Measurements from ENCODE around the gene LMF1. TPM values are rescaled to one million over a fixed set of nuclear protein-coding genes. Genes with fewer than 3 reads are reported as not detected.

LMF1 gene
- total and polyA plus RNA-seq, 9 of the 15 experiments (the other 6 are each of a cell fraction or from before 2014, with no cell fraction given): 0.11 to 1.6 (median 0.55) TPM; not detected in 1

DNA sequence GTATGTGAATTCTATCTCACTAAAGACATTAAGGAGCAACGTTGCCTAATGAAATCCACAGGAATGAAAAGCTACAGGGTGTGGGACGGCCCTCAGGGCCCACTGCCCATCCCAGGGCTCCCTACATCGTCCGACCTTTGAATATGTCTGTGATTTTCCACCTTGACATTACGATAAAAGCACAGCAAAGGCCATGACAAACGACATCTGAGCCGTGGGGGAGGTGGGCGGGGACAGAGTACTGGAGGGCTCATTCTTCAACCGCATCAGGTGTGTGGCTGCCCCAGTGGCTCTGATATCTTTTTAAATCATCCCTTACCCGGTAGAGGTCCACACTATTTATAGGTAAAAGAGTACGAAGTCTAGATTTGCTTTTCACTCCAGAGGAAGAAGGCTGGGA lies 35.1 kb downstream of the LMF1 start:
- intact Hi-C loops (cut with micrococcal nuclease): no loop called here

More for the DNA sequence above, 35.1 kb downstream of the LMF1 start:
- ChIA-PET CTCF (ENCODE audit: low intra/inter-chr PET ratio) (no interaction called here), POLR2A (no interaction called here)
- Histone ChIP-seq H3K9ac (ENCODE audit: insufficient read depth in 1 of 2, low read depth in 2 of 2, low read length in 2 of 2) (no peak overlapping the region), H3K9me3 (replicated peaks; ENCODE audit: control insufficient read depth, insufficient read depth, low read depth, low read length) (no peaks in the 10 kb centered on the region), H4K20me1 (replicated peaks; ENCODE audit: control insufficient read depth, insufficient read depth, low read length) (peaks cover 24% of the 10 kb centered on the region), H3K4me1 (replicated peaks in 1 of 2; ENCODE audit: control insufficient read depth in 2 of 2, insufficient read depth in 2 of 2, low read length in 2 of 2) (peaks cover 0 to 13% of the 10 kb centered on the region in 2 experiments; a peak in 1 of 5 replicates), H3K27me3 (ENCODE audit: control insufficient read depth in 2 of 2, insufficient read depth in 2 of 2, low read length in 2 of 2) (peaks cover 74 to 94% of the 10 kb centered on the region in 2 experiments), H3K79me2 (ENCODE audit: control insufficient read depth, insufficient read depth, low read length) (no peaks in the 10 kb centered on the region), H3K4me2 (ENCODE audit: insufficient read depth, low read length) (no peak overlapping the region), H3K36me3 (ENCODE audit: control insufficient read depth, insufficient read depth, low read length) (no peaks in the 10 kb centered on the region), H3K27ac (ENCODE audit: extremely low read depth, low read depth, low read length) (no peak overlapping the region), H3K4me3 (no peak overlapping the region), H2AFZ (ENCODE audit: low read depth, low read length) (no peak overlapping the region), H3K9me1 (ENCODE audit: control insufficient read depth, insufficient read depth, low read length) (no peaks in the 10 kb centered on the region)
- in situ Hi-C loops (cut with MboI): no loop called here
- BruUV-seq (replicated peaks): no TSS peak
- FAIRE-seq (no peak), DNase-seq (ENCODE audit: extremely low read depth in 1 of 4, low spot score in 3 of 4) (no peak), ATAC-seq (no peak)
- WGBS (ENCODE audit: insufficient coverage, low coverage, missing lambda C conversion rate): 0% methylated on average over 11 of the region's 11 CpGs
- TF ChIP-seq JUNB (CRISPR knock-in tag; conservative IDR thresholded peaks at IDR 0.05): no peak
- TF ChIP-seq SNIP1 (IDR thresholded peaks at IDR 0.05; ENCODE audit: low read depth): no peak
- no peak for TF ChIP-seq SIRT6 (IDR thresholded peaks at IDR 0.05; ENCODE audit: low read depth, low read length)
- no peak for TF ChIP-seq POLR3G (IDR thresholded peaks at IDR 0.05; ENCODE audit: extremely low read depth, insufficient read length, insufficient replicate concordance)
- no peak for TF ChIP-seq HDGF (IDR thresholded peaks at IDR 0.05)
- TF ChIP-seq SMAD3 (CRISPR knock-in tag; conservative IDR thresholded peaks at IDR 0.05): no peak
- TF ChIP-seq MAX (CRISPR knock-in tag; IDR thresholded peaks at IDR 0.05): no peak
- no peak for TF ChIP-seq AFF1 (IDR thresholded peaks at IDR 0.05; ENCODE audit: low read depth in 1 of 2, partially characterized antibody in 2 of 2)
- no peak for TF ChIP-seq CBX1 (IDR thresholded peaks at IDR 0.05; ENCODE audit: low read depth)
- TF ChIP-seq, protein P1, sequence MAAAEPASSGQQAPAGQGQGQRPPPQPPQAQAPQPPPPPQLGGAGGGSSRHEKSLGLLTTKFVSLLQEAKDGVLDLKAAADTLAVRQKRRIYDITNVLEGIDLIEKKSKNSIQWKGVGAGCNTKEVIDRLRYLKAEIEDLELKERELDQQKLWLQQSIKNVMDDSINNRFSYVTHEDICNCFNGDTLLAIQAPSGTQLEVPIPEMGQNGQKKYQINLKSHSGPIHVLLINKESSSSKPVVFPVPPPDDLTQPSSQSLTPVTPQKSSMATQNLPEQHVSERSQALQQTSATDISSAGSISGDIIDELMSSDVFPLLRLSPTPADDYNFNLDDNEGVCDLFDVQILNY (CRISPR knock-in tag; IDR thresholded peaks at IDR 0.05): no peak
- no peak for TF ChIP-seq NCOA2 (IDR thresholded peaks at IDR 0.05; ENCODE audit: partially characterized antibody in 2 of 2)
- TF ChIP-seq MYBL2 (IDR thresholded peaks at IDR 0.05; ENCODE audit: low read depth): no peak
- TF ChIP-seq MYBL2 (CRISPR knock-in tag; IDR thresholded peaks at IDR 0.05; ENCODE audit: borderline replicate concordance): no peak

All from K562 (cell line).